Astrocyte (in vitro differentiated cells and primary cell): ENCODE data around the gene FMN2. TPM values are rescaled to one million over a fixed set of nuclear protein-coding genes. Genes with fewer than 3 reads are reported as not detected.

Experiments
- DNase-seq: peaks from one replicate; pipeline ENCODE4 v3.0.0-alpha.2; 2010; ENCODE audit warnings: low read depth
- FAIRE-seq: peaks from 2 replicates; lab custom pipeline; 2011; peaks lifted over from hg19 to GRCh38; lab: Jason Lieb, UNC
- H2AFZ ChIP-seq: 2 replicates; pipeline ENCODE4 v1.6.0; 2012; ENCODE audit warnings: low read depth, low read length, inconsistent platforms
- H3K27ac ChIP-seq: 2 replicates; pipeline ENCODE4 v1.5.1; 2011; ENCODE audit warnings: low read depth, low read length, inconsistent platforms
- H3K27me3 ChIP-seq: 2 replicates; pipeline ENCODE4 v1.6.0; 2011; ENCODE audit warnings: low read length, inconsistent platforms; ENCODE audit not compliant: insufficient read depth
- H3K36me3 ChIP-seq: 2 replicates; pipeline ENCODE4 v1.5.1; 2011; ENCODE audit warnings: low read length, inconsistent platforms; ENCODE audit not compliant: insufficient read depth
- H3K4me1 ChIP-seq: 2 replicates; pipeline ENCODE4 v1.5.1; 2011; ENCODE audit warnings: low read length, inconsistent platforms; ENCODE audit not compliant: insufficient read depth
- H3K4me2 ChIP-seq: 2 replicates; pipeline ENCODE4 v1.6.0; 2012; ENCODE audit warnings: low read length, inconsistent platforms
- H3K4me3 ChIP-seq: 2 replicates; pipeline ENCODE4 v1.5.1; 2011; ENCODE audit warnings: low read depth, mild to moderate bottlenecking, low read length, inconsistent platforms; ENCODE audit not compliant: insufficient read depth
- H3K79me2 ChIP-seq: 2 replicates; pipeline ENCODE4 v1.6.0; 2012; ENCODE audit warnings: mild to moderate bottlenecking, low read length, inconsistent platforms; ENCODE audit not compliant: insufficient read depth
- H3K9ac ChIP-seq: 2 replicates; pipeline ENCODE4 v1.6.0; 2012; ENCODE audit warnings: mild to moderate bottlenecking, low read length, inconsistent platforms
- H3K9me3 ChIP-seq: 2 replicates; pipeline ENCODE4 v1.5.1; 2012; ENCODE audit warnings: low read depth, mild to moderate bottlenecking, low read length, inconsistent platforms; ENCODE audit not compliant: insufficient read depth
- H4K20me1 ChIP-seq: 2 replicates; pipeline ENCODE4 v1.6.0; 2012; ENCODE audit warnings: low read length, inconsistent platforms; ENCODE audit not compliant: insufficient read depth
- H3K27ac Mint-ChIP-seq: one replicate; pipeline ENCODE4 v1.8.0; 2021; ENCODE audit warnings: mild to moderate bottlenecking, mixed read lengths; ENCODE audit not compliant: unreplicated experiment
- H3K27me3 Mint-ChIP-seq: one replicate; pipeline ENCODE4 v1.8.0; 2021; ENCODE audit warnings: low read depth, mixed read lengths; ENCODE audit not compliant: unreplicated experiment
- H3K36me3 Mint-ChIP-seq: one replicate; pipeline ENCODE4 v1.8.0; 2021; ENCODE audit warnings: low read depth, mixed read lengths; ENCODE audit not compliant: unreplicated experiment
- H3K4me1 Mint-ChIP-seq: one replicate; pipeline ENCODE4 v1.8.0; 2021; ENCODE audit warnings: low read depth, mixed read lengths; ENCODE audit not compliant: unreplicated experiment
- H3K4me3 Mint-ChIP-seq: one replicate; pipeline ENCODE4 v1.8.0; 2021; ENCODE audit warnings: mild to moderate bottlenecking, moderate library complexity, mixed read lengths; ENCODE audit not compliant: unreplicated experiment
- H3K9me3 Mint-ChIP-seq: one replicate; pipeline ENCODE4 v1.8.0; 2021; ENCODE audit warnings: mild to moderate bottlenecking, mixed read lengths; ENCODE audit not compliant: unreplicated experiment
- EZH2 ChIP-seq: IDR thresholded peaks from 2 replicates; pipeline ENCODE4 v1.6.1; 2012; ENCODE audit warnings: mild to moderate bottlenecking, low read length, inconsistent platforms; ENCODE audit not compliant: insufficient read depth
- total RNA-seq: library from RNA; stranded (reverse); gene quantifications from 2 replicates; pipeline ENCODE4 v1.2.1, GENCODE V29; 2021
- TF ChIP-seq, protein P1 (sequence below): IDR thresholded peaks from 2 replicates; pipeline ENCODE4 v1.5.1; 2011; ENCODE audit warnings: low read depth, mild to moderate bottlenecking, inconsistent platforms, low read length, moderate library complexity; ENCODE audit not compliant: insufficient read depth

Gene FMN2
- total RNA-seq, 1 donor from 2014 or later, result 2.4 TPM

DNA sequence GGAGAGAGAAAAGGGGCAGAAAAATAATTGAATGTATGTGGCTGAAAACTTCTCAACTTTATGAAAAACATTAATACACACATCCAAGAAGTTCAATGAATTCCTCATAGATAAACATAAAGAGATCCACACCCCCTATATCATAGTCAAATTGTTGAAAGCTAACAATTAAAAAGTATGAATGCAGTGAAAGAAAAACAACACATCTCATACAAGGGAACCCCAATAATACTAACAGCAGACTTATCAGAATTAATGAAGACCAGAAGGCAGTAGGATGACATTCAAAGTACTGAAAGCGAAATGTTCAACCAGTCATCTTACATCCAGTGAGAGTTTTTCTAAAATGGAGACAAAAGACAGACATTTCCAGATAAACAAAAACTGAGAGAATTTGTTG is 134.4 kb downstream of the FMN2 start:
- no peak overlapping the region for H3K9ac ChIP-seq
- no peaks in the 10 kb centered on the region for H3K4me1 ChIP-seq
- H3K79me2 ChIP-seq, result no peaks in the 10 kb centered on the region
- no peak overlapping the region for H3K27ac ChIP-seq
- no peaks in the 10 kb centered on the region for H3K9me3 ChIP-seq
- no peaks in the 10 kb centered on the region for H3K27me3 ChIP-seq
- H4K20me1 ChIP-seq, result no peaks in the 10 kb centered on the region
- H2AFZ ChIP-seq, result no peak overlapping the region
- no peaks in the 10 kb centered on the region for H3K27me3 Mint-ChIP-seq
- H3K27ac Mint-ChIP-seq, result no peak overlapping the region
- no peaks in the 10 kb centered on the region for H3K4me1 Mint-ChIP-seq
- H3K4me3 Mint-ChIP-seq, result no peak overlapping the region
- no peaks in the 10 kb centered on the region for H3K36me3 ChIP-seq
- H3K9me3 Mint-ChIP-seq, result peaks cover 23% of the 10 kb centered on the region
- H3K4me3 ChIP-seq, result no peak overlapping the region
- TF ChIP-seq EZH2, result no peak
- TF ChIP-seq, protein P1, sequence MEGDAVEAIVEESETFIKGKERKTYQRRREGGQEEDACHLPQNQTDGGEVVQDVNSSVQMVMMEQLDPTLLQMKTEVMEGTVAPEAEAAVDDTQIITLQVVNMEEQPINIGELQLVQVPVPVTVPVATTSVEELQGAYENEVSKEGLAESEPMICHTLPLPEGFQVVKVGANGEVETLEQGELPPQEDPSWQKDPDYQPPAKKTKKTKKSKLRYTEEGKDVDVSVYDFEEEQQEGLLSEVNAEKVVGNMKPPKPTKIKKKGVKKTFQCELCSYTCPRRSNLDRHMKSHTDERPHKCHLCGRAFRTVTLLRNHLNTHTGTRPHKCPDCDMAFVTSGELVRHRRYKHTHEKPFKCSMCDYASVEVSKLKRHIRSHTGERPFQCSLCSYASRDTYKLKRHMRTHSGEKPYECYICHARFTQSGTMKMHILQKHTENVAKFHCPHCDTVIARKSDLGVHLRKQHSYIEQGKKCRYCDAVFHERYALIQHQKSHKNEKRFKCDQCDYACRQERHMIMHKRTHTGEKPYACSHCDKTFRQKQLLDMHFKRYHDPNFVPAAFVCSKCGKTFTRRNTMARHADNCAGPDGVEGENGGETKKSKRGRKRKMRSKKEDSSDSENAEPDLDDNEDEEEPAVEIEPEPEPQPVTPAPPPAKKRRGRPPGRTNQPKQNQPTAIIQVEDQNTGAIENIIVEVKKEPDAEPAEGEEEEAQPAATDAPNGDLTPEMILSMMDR, result no peak
- peaks cover 3% of the 10 kb centered on the region for H3K36me3 Mint-ChIP-seq
- FAIRE-seq (no peak), DNase-seq (no peak)
- H3K4me2 ChIP-seq, result no peak overlapping the region

DNA sequence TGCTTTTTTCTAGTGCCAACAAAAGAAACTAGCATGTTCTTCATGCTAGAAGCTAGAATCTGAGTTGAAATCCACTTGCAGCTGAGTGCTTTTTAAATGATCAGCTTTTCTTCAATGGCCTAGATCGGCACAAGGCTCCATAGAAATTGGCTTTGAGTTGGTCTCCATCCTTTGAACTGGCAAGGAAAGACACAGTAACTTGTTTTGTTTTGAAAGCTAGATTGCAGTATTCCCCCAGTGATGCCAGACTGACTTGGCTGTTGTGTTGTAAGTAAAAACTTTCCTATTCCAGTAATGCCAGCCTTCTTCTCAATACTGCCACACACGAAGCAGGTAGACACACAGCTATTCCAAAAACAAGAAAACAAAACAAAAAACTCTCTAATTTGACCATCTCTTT is 139.1 kb downstream of the FMN2 start:
- Mint-ChIP-seq H3K4me3 (no peak overlapping the region), H3K4me1 (peaks cover 17% of the 10 kb centered on the region), H3K27ac (no peak overlapping the region), H3K36me3 (no peaks in the 10 kb centered on the region), H3K9me3 (peaks cover 1% of the 10 kb centered on the region), H3K27me3 (no peaks in the 10 kb centered on the region)
- FAIRE-seq (peak; percentile 45), DNase-seq (no peak)
- H3K27ac ChIP-seq, result no peak overlapping the region
- no peaks in the 10 kb centered on the region for H4K20me1 ChIP-seq
- no peaks in the 10 kb centered on the region for H3K9me3 ChIP-seq
- peaks cover 16% of the 10 kb centered on the region for H3K4me1 ChIP-seq
- H3K4me2 ChIP-seq, result no peak overlapping the region
- H2AFZ ChIP-seq, result no peak overlapping the region
- H3K79me2 ChIP-seq, result no peaks in the 10 kb centered on the region
- TF ChIP-seq EZH2, result no peak
- TF ChIP-seq, protein P1, result no peak
- H3K27me3 ChIP-seq, result no peaks in the 10 kb centered on the region
- H3K9ac ChIP-seq, result no peak overlapping the region
- no peak overlapping the region for H3K4me3 ChIP-seq
- no peaks in the 10 kb centered on the region for H3K36me3 ChIP-seq

DNA sequence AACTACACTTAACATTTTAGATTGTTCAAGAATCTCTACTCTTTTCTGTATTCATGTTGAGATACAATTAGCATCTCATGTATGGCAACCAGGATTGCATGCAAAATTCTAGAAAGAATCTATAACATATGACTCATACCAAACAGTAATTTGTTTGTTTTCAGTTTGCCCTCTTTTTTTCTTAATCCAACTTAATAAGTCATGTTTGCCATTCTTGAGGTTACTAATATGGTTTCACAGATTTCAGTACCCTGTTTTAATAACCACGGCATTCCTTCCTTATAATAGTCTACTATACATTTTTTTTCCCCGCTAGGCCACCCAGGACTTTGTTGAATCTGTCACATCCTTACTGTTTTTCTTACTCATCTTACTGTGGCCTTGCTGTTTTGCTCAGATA is 140.8 kb downstream of the FMN2 start:
- DNase-seq (peak; percentile 73), FAIRE-seq (peak; percentile 86)
- Mint-ChIP-seq H3K4me3 (no peak overlapping the region), H3K27me3 (no peaks in the 10 kb centered on the region), H3K9me3 (peaks cover 2% of the 10 kb centered on the region), H3K27ac (no peak overlapping the region), H3K4me1 (peaks cover 31% of the 10 kb centered on the region), H3K36me3 (no peaks in the 10 kb centered on the region)
- Histone ChIP-seq H3K9me3 (no peaks in the 10 kb centered on the region), H3K9ac (no peak overlapping the region), H3K79me2 (no peaks in the 10 kb centered on the region), H4K20me1 (no peaks in the 10 kb centered on the region), H2AFZ (no peak overlapping the region), H3K4me2 (no peak overlapping the region), H3K4me1 (peaks cover 24% of the 10 kb centered on the region), H3K27ac (no peak overlapping the region), H3K36me3 (no peaks in the 10 kb centered on the region), H3K27me3 (no peaks in the 10 kb centered on the region), H3K4me3 (no peak overlapping the region)
- TF ChIP-seq, protein P1, result no peak
- no peak for TF ChIP-seq EZH2
